HepG2 (cell line): ENCODE results near the gene CPA2. TPM values are rescaled to one million over a fixed set of nuclear protein-coding genes. Genes with fewer than 3 reads are reported as not detected.

Source experiments
- ATAC-seq: fragments of 200-7000 bp; cut with Tn5 transposase; 3 replicates; pipeline ENCODE4 v1.9.1; 2020; ENCODE audit warnings: mild to moderate bottlenecking, moderate library complexity
- BruUV-seq: library from RNA; stranded (reverse); fragments of 400-500 nt; replicated peaks from 2 replicates; lab custom pipeline; 2021; lab: Mats Ljungman, UMichigan
- CTCF ChIA-PET: fragments of 300-600 bp; formaldehyde crosslinking; extraction: SDS; loops from one replicate; lab custom pipeline; 2021; ENCODE audit warnings: low total read pairs, inconsistent platforms, low intra/inter-chr PET ratio; lab: Yijun Ruan, JAX
- POLR2A ChIA-PET: fragments of 350-600 bp; sonication (Branson Sonifier 250); formaldehyde crosslinking; loops from one replicate; lab custom pipeline; 2020; ENCODE audit warnings: antibody characterized with exemption, inconsistent platforms; lab: Yijun Ruan, JAX
- DNase-seq: peaks from one replicate; pipeline ENCODE4 v3.0.0-alpha.2; 2015; ENCODE audit warnings: low spot score
- FAIRE-seq: peaks from 3 replicates; lab custom pipeline; 2011; peaks lifted over from hg19 to GRCh38; lab: Jason Lieb, UNC
- H2AFZ ChIP-seq: one replicate; pipeline ENCODE4 v1.6.1; 2011; ENCODE audit warnings: low read length, inconsistent platforms
- H3K27ac ChIP-seq: fragments of 300-600 bp; 3 replicates; pipeline ENCODE4 v1.8.0; 2011; ENCODE audit warnings: mixed run types, mild to moderate bottlenecking, mixed read lengths, low read length, inconsistent platforms; ENCODE audit not compliant: insufficient read depth; ENCODE audit errors: extremely low read length
- H3K27me3 ChIP-seq, 2 experiments: fragments of 200-600 bp in 1 of 2; 2 replicates in 1 of 2; 3 replicates in 1 of 2; pipeline versions ENCODE4 v1.6.0 to v1.8.0; 2011; ENCODE audit warnings: low read length in 2 of 2, mild to moderate bottlenecking in 2 of 2, moderate library complexity in 2 of 2, inconsistent platforms in 1 of 2; ENCODE audit not compliant: insufficient read depth in 2 of 2, control insufficient read depth in 1 of 2
- H3K36me3 ChIP-seq, 2 experiments: fragments of 200-600 bp in 1 of 2; replicated peaks in 1 of 2; 2 replicates in 1 of 2; 3 replicates in 1 of 2; pipeline versions ENCODE4 v1.5.1 to v1.8.0; 2011; ENCODE audit warnings: low read length in 2 of 2, inconsistent platforms in 1 of 2; ENCODE audit not compliant: insufficient read depth in 2 of 2, control insufficient read depth in 1 of 2
- H3K4me1 ChIP-seq: 2 replicates; pipeline ENCODE4 v1.5.1; 2012; ENCODE audit warnings: low read length, inconsistent platforms; ENCODE audit not compliant: insufficient read depth
- H3K4me2 ChIP-seq: 2 replicates; pipeline ENCODE4 v1.6.0; 2011; ENCODE audit warnings: low read depth, low read length, inconsistent platforms
- H3K4me3 ChIP-seq, 3 experiments: fragments of 200-600 bp in 1 of 3; sonication (generic), shearing (Covaris generic) in 1 of 3; replicated peaks in 1 of 3; 2 replicates each; pipeline ENCODE4 v1.5.1; 2011 to 2016; ENCODE audit warnings: low read length in 3 of 3, inconsistent platforms in 2 of 3, low read depth in 2 of 3, mild to moderate bottlenecking in 2 of 3, control low read depth in 1 of 3, mixed read lengths in 1 of 3; ENCODE audit not compliant: insufficient read depth in 1 of 3
- H3K79me2 ChIP-seq: one replicate; pipeline ENCODE4 v1.6.1; 2011; ENCODE audit warnings: low read length, inconsistent platforms; ENCODE audit not compliant: insufficient read depth
- H3K9ac ChIP-seq: 2 replicates; pipeline ENCODE4 v1.6.0; 2011; ENCODE audit warnings: mild to moderate bottlenecking, low read depth, low read length, inconsistent platforms; ENCODE audit not compliant: insufficient read depth
- H3K9me3 ChIP-seq: 2 replicates; pipeline ENCODE4 v1.5.1; 2012; ENCODE audit warnings: mild to moderate bottlenecking, low read length
- H4K20me1 ChIP-seq: 2 replicates; pipeline ENCODE4 v1.6.0; 2011; ENCODE audit warnings: inconsistent platforms, mild to moderate bottlenecking, low read length, moderate library complexity; ENCODE audit not compliant: insufficient read depth
- BCL3 ChIP-seq: sonication (generic); formaldehyde crosslinking; IDR thresholded peaks from 2 replicates; pipeline ENCODE4 v1.5.1; 2020; ENCODE audit warnings: mild to moderate bottlenecking, missing genetic modification reagents, moderate library complexity
- CREBL2 ChIP-seq: sonication (generic); formaldehyde crosslinking; IDR thresholded peaks from 2 replicates; pipeline ENCODE4 v1.8.1; 2023; ENCODE audit warnings: missing genetic modification reagents, mild to moderate bottlenecking, borderline replicate concordance
- GLMP ChIP-seq: sonication (generic); formaldehyde crosslinking; IDR thresholded peaks from 2 replicates; pipeline ENCODE4 v1.9.0; 2021; ENCODE audit warnings: missing genetic modification reagents, mild to moderate bottlenecking, borderline replicate concordance
- HNRNPUL1 ChIP-seq: fragments of 200-400 bp; formaldehyde crosslinking; IDR thresholded peaks from 2 replicates; pipeline ENCODE4 v1.6.1; 2017; ENCODE audit warnings: low read depth, mild to moderate bottlenecking, low read length, moderate library complexity
- KAT2B ChIP-seq: fragments of 150-350 bp; IDR thresholded peaks from 2 replicates; pipeline ENCODE4 v1.6.1; 2014; ENCODE audit warnings: low read depth, low read length, borderline replicate concordance
- MAX ChIP-seq: IDR thresholded peaks from 2 replicates; pipeline ENCODE4 v1.6.1; 2012; ENCODE audit warnings: inconsistent platforms
- PCBP2 ChIP-seq: fragments of 200-400 bp; formaldehyde crosslinking; optimal IDR thresholded peaks from 2 replicates; pipeline ENCODE3; 2018; ENCODE audit warnings: low read length, low read depth; ENCODE audit not compliant: poor library complexity, severe bottlenecking
- ZNF143 ChIP-seq: sonication (generic); formaldehyde crosslinking; IDR thresholded peaks from 2 replicates; pipeline ENCODE4 v1.4.0; 2020; ENCODE audit warnings: missing genetic modification reagents
- WGBS: methylation state at CpG from one replicate; pipeline ENCODE4 v1.1.6; 2017; ENCODE audit warnings: low lambda C conversion rate; 5-methylcytosine and 5-hydroxymethylcytosine counted together
- in situ Hi-C: cut with HindIII; loops from 2 replicates; pipeline ENCODE4 v1.10.0; 2017; ENCODE audit warnings: low pct_unique_long_range_greater_than_20kb; ENCODE audit not compliant: extremely low pct_ligation_motif_present
- intact Hi-C: fragments of 100-400 bp; cut with micrococcal nuclease; formaldehyde crosslinking; loops from one replicate; pipeline ENCODE4 v1.10.0; 2022; ENCODE audit not compliant: unreplicated experiment
- polyA plus RNA-seq, 8 experiments: library from polyadenylated mRNA; depleted of rRNA in 3 of 8; stranded (reverse) in 7 of 8; unstranded in 1 of 8; fragments of >200 nt; fragmentation: Illumina TruSeq in 4 of 8; extraction: Trizol in 4 of 8; gene quantifications; 2 replicates each; pipeline versions ENCODE4 v1.2.1 to v1.2.3, GENCODE V29; 2011 to 2016; ENCODE audit warnings: low read depth in 4 of 8, missing spikeins in 1 of 8, mixed read lengths in 1 of 8; ENCODE audit not compliant: insufficient read depth in 1 of 8
- total RNA-seq, 5 experiments: library from RNA; depleted of rRNA; stranded (reverse); fragments of >200 nt; fragmentation: Illumina TruSeq; extraction: Trizol; gene quantifications; 2 replicates each; pipeline ENCODE4 v1.2.3, GENCODE V29; 2016; ENCODE audit warnings: low read depth in 1 of 5

The CPA2 gene
- total and polyA plus RNA-seq, 2 of the 13 experiments (the other 11 are each of a cell fraction or from before 2014, with no cell fraction given), result not detected

GRCh38 chr7:130279286-130279685, 12.6 kb downstream of the CPA2 start:
- FAIRE-seq (no peak), ATAC-seq (no peak), DNase-seq (no peak)
- no peak overlapping the region for H3K4me3 ChIP-seq
- intact Hi-C loops (loop anchor here (10.0 kb wide), 1 partner anchor 206 kb away; no protein-coding TSS in a partner anchor), in situ Hi-C loops (no loop called here)
- peaks cover 1 to 18% of the 10 kb centered on the region in 2 experiments; a peak in 1 of 5 replicates for H3K27me3 ChIP-seq
- H3K27ac ChIP-seq, result no peak overlapping the region
- TF ChIP-seq MAX (no peak), KAT2B (no peak), BCL3 (CRISPR knock-in tag) (no peak), ZNF143 (CRISPR knock-in tag) (no peak)
- no TSS peak for BruUV-seq
- H3K9ac ChIP-seq, result no peak overlapping the region
- ChIA-PET POLR2A (no interaction called here), CTCF (no interaction called here)
- no peaks in the 10 kb centered on the region for H3K79me2 ChIP-seq
- no peak overlapping the region for H2AFZ ChIP-seq
- H3K4me1 ChIP-seq, result no peaks in the 10 kb centered on the region
- no peaks in the 10 kb centered on the region for H3K9me3 ChIP-seq
- H3K36me3 ChIP-seq, result no peaks in the 10 kb centered on the region
- WGBS, result 0% methylated on average over 1 of the region's 2 CpGs
- no peak overlapping the region for H3K4me2 ChIP-seq
- H4K20me1 ChIP-seq, result no peaks in the 10 kb centered on the region

GRCh38 chr7:130279906-130280305, 13.2 kb downstream of the CPA2 start:
- Histone ChIP-seq H3K9ac (no peak overlapping the region), H3K4me3 (no peak overlapping the region), H3K9me3 (no peaks in the 10 kb centered on the region), H3K36me3 (no peaks in the 10 kb centered on the region), H3K4me1 (no peaks in the 10 kb centered on the region), H3K4me2 (no peak overlapping the region), H3K27ac (no peak overlapping the region), H3K27me3 (peaks cover 1 to 18% of the 10 kb centered on the region in 2 experiments; a peak in 1 of 5 replicates), H4K20me1 (no peaks in the 10 kb centered on the region), H2AFZ (no peak overlapping the region), H3K79me2 (no peaks in the 10 kb centered on the region)
- ATAC-seq (no peak), DNase-seq (no peak), FAIRE-seq (no peak)
- whole genome bisulfite sequencing, result 0% methylated on average over 1 of the region's 1 CpG
- TF ChIP-seq GLMP, result no peak
- no peak for TF ChIP-seq CREBL2 (CRISPR knock-in tag)
- TF ChIP-seq PCBP2, result no peak
- no peak for TF ChIP-seq HNRNPUL1
- intact Hi-C loops, result loop anchor here (10.0 kb wide), 1 partner anchor 205 kb away; no protein-coding TSS in a partner anchor
- BruUV-seq, result no TSS peak
- ChIA-PET POLR2A (no interaction called here), CTCF (no interaction called here)
- in situ Hi-C loops, result no loop called here
